PC-9 (cell line): ENCODE data around the gene VPS13D. TPM values are rescaled to one million over a fixed set of nuclear protein-coding genes. Genes with fewer than 3 reads are reported as not detected.
"Not testable (repeated sequence)": the region's sequence is repeated elsewhere in the genome, so short reads cannot be mapped to it uniquely, and the experiment has no call there.

Source experiments
- BruUV-seq: library from RNA; stranded (reverse); fragments of 400-500 nt; replicated peaks from 2 replicates; lab custom pipeline; 2021; lab: Mats Ljungman, UMichigan
- CTCF ChIA-PET: fragments of 300-600 bp; sonication (Branson Sonifier 250); formaldehyde crosslinking; loops from one replicate; lab custom pipeline; 2022; ENCODE audit warnings: antibody characterized with exemption; lab: Charles Lee
- POLR2A ChIA-PET: fragments of 300-600 bp; sonication (Branson Sonifier 250); formaldehyde crosslinking; loops from one replicate; lab custom pipeline; 2022; ENCODE audit warnings: antibody characterized with exemption; ENCODE audit not compliant: unreplicated experiment; lab: Charles Lee
- DNase-seq, 2 experiments: peaks; one replicate each; pipeline versions ENCODE4 v3.0.0 to v3.0.0-alpha.2; 2015 to 2022; ENCODE audit warnings: mixed read lengths in 1 of 2
- H2AFZ ChIP-seq: fragments of 200-600 bp; sonication (generic); 2 replicates; pipeline ENCODE4 v1.8.1; 2017; ENCODE audit warnings: antibody characterized with exemption
- H3F3A ChIP-seq: fragments of 200-600 bp; sonication (generic); 2 replicates; pipeline ENCODE4 v1.8.1; 2017; ENCODE audit warnings: antibody characterized with exemption, mild to moderate bottlenecking, low read depth; ENCODE audit not compliant: insufficient read depth
- H3K27ac ChIP-seq: fragments of 200-600 bp; sonication (generic); 2 replicates; pipeline ENCODE4 v1.6.1; 2016; ENCODE audit warnings: mixed run types
- H3K27me3 ChIP-seq: fragments of 200-600 bp; sonication (generic); 2 replicates; pipeline ENCODE4 v1.6.1; 2016; ENCODE audit warnings: low read depth, mixed run types; ENCODE audit not compliant: insufficient read depth
- H3K36me3 ChIP-seq: fragments of 200-600 bp; sonication (generic); 2 replicates; pipeline ENCODE4 v1.6.1; 2016; ENCODE audit warnings: low read depth, mixed run types
- H3K4me1 ChIP-seq: fragments of 200-600 bp; sonication (generic); replicated peaks from 2 replicates; pipeline ENCODE4 v1.6.1; 2016; ENCODE audit warnings: mixed run types; ENCODE audit not compliant: insufficient read depth
- H3K4me2 ChIP-seq: fragments of 200-600 bp; sonication (generic); 2 replicates; pipeline ENCODE4 v1.6.1; 2017; ENCODE audit warnings: mixed run types
- H3K4me3 ChIP-seq: fragments of 200-600 bp; sonication (generic); 2 replicates; pipeline ENCODE4 v1.6.1; 2016; ENCODE audit warnings: mixed run types
- H3K79me2 ChIP-seq: fragments of 200-600 bp; sonication (generic); 2 replicates; pipeline ENCODE4 v1.6.1; 2017; ENCODE audit warnings: low read depth, mixed run types
- H3K9me2 ChIP-seq: fragments of 200-600 bp; sonication (generic); 2 replicates; pipeline ENCODE4 v1.8.1; 2017; ENCODE audit warnings: mild to moderate bottlenecking; ENCODE audit not compliant: insufficient read depth
- H3K9me3 ChIP-seq: fragments of 200-600 bp; sonication (generic); 2 replicates; pipeline ENCODE4 v1.8.1; 2016; ENCODE audit warnings: low read depth; ENCODE audit not compliant: insufficient read depth
- H4K20me1 ChIP-seq: fragments of 200-600 bp; sonication (generic); 2 replicates; pipeline ENCODE4 v1.8.1; 2017; ENCODE audit not compliant: insufficient read depth
- CTCF ChIP-seq: fragments of 200-600 bp; sonication (generic); conservative IDR thresholded peaks from 2 replicates; pipeline ENCODE4 v1.6.1; 2017; ENCODE audit warnings: mixed run types, antibody characterized with exemption, mild to moderate bottlenecking, moderate library complexity
- EZH2 ChIP-seq: fragments of 200-600 bp; sonication (generic); IDR thresholded peaks from 2 replicates; pipeline ENCODE4 v1.8.0; 2017; ENCODE audit warnings: antibody characterized with exemption, low read depth
- intact Hi-C: fragments of 100-400 bp; cut with micrococcal nuclease; formaldehyde crosslinking; loops from one replicate; pipeline ENCODE4 v1.10.0; 2022; ENCODE audit not compliant: unreplicated experiment
- total RNA-seq: library from RNA; stranded (reverse); gene quantifications from 2 replicates; pipeline ENCODE4 v1.2.3, GENCODE V29; 2021

Gene VPS13D
- total RNA-seq, 1 experiment from 2014 or later: 36.2 TPM

GRCh38 chr1:12453400-12454343, 223.8 kb downstream of the VPS13D start:
- TF ChIP-seq EZH2: no peak
- TF ChIP-seq CTCF: no peak

GRCh38 chr1:12454406-12455391, 224.9 kb downstream of the VPS13D start:
- POLR2A ChIA-PET: interaction anchor here (0.6 to 0.8 kb wide), 4 partner anchors 19 to 163 kb away, joined by 3 to 35 read pairs (median 4); partner anchors contain the start of gene DHRS3
- TF ChIP-seq CTCF: no peak
- no peak for TF ChIP-seq EZH2
- BruUV-seq: no TSS peak
- Histone ChIP-seq H3K27ac (peak overlapping the region; percentile 55), H3K79me2 (no peaks in the 10 kb centered on the region), H4K20me1 (no peaks in the 10 kb centered on the region), H3K4me1 (peaks cover 42% of the 10 kb centered on the region), H3K27me3 (no peaks in the 10 kb centered on the region), H3K4me3 (no peak overlapping the region), H3F3A (peaks cover 13% of the 10 kb centered on the region; the same call in 1 of the 2 replicates), H3K4me2 (peak overlapping the region; percentile 41), H3K9me2 (no peaks in the 10 kb centered on the region), H3K36me3 (no peaks in the 10 kb centered on the region), H2AFZ (no peak overlapping the region), H3K9me3 (no peaks in the 10 kb centered on the region)
- peak; percentile 52 to 81 for DNase-seq
- CTCF ChIA-PET: interaction anchor here (0.6 to 0.8 kb wide), 2 partner anchors 23 to 30 kb away, joined by 3 read pairs; no protein-coding TSS in a partner anchor
- intact Hi-C loops: loop anchor here (1.0 kb wide), 1 partner anchor 24 kb away; no protein-coding TSS in a partner anchor

More at GRCh38 chr1:12453400-12454343, 223.8 kb downstream of the VPS13D start:
- peaks cover 13% of the 10 kb centered on the region; the same call in 1 of the 2 replicates for H3F3A ChIP-seq
- H3K36me3 ChIP-seq: no peaks in the 10 kb centered on the region
- H2AFZ ChIP-seq: no peak overlapping the region
- H3K4me1 ChIP-seq: peaks cover 47% of the 10 kb centered on the region
- H3K9me2 ChIP-seq: no peaks in the 10 kb centered on the region
- no peaks in the 10 kb centered on the region for H3K9me3 ChIP-seq
- ChIA-PET POLR2A (interaction anchor here (0.8 kb wide), 1 partner anchor 164 kb away, joined by 35 read pairs; the partner anchor contains the start of gene DHRS3), CTCF (no interaction called here)
- DNase-seq: peak in 1 of 2 experiments; percentile 44
- H3K4me3 ChIP-seq: no peak overlapping the region
- no TSS peak for BruUV-seq
- H4K20me1 ChIP-seq: no peaks in the 10 kb centered on the region
- H3K27me3 ChIP-seq: no peaks in the 10 kb centered on the region
- H3K27ac ChIP-seq: peak overlapping the region; percentile 55
- H3K4me2 ChIP-seq: peak overlapping the region; percentile 41; the same call in 1 of the 2 replicates
- no peaks in the 10 kb centered on the region for H3K79me2 ChIP-seq
- intact Hi-C loops: loop anchor here (1.0 kb wide), 1 partner anchor 25 kb away; no protein-coding TSS in a partner anchor

- H3K9me2 ChIP-seq, H3K27ac ChIP-seq, H3K36me3 ChIP-seq, H3K9me3 ChIP-seq, DNase-seq, H3K27me3 ChIP-seq, H4K20me1 ChIP-seq, H3K79me2 ChIP-seq, POLR2A ChIA-PET, BruUV-seq, H3K4me3 ChIP-seq, H2AFZ ChIP-seq, intact Hi-C loops, H3K4me2 ChIP-seq: not testable (repeated sequence)
- Histone ChIP-seq H3K4me1 (peaks cover 42% of the 10 kb centered on the region), H3F3A (peaks cover 13% of the 10 kb centered on the region; the same call in 1 of the 2 replicates)
- CTCF ChIA-PET: interaction anchor here (0.7 kb wide), 1 partner anchor 53 kb away, joined by 6 read pairs; no protein-coding TSS in a partner anchor
Measured at GRCh38 chr1:12456081-12456480, 226.3 kb downstream of the VPS13D start.
